ENCODE results near the gene ITPR2. TPM values are rescaled to one million over a fixed set of nuclear protein-coding genes. Genes with fewer than 3 reads are reported as not detected.

ITPR2 gene
- total and polyA plus RNA-seq, 2 of the 13 experiments (the other 11 are each of a cell fraction or from before 2014, with no cell fraction given) = 31.9 to 81.9 TPM

DNA sequence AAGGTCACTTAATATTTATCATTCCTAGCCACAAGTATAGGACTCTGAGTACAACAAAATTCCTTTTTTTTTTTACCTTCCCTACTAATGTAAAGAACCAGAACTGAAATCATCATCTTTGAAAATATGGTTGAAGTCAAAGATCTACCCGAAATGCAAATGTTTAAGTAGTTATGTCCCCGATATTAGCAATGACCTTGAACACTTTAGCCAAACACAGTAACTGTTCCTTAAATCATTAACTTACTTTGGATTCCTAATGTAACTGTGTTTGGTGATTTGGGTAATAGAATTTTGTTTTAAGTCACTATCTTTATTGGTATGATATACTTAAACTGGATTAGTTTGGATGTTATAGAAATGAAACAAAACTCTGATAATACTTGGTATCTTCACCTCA, 14.4 kb downstream of the ITPR2 start:
- peak; percentile 23; the same call in 2 of the 3 replicates for ATAC-seq
- BruUV-seq (replicated peaks) = no TSS peak
- CTCF ChIA-PET (ENCODE audit: low intra/inter-chr PET ratio, low total read pairs) = no interaction called here
- Histone ChIP-seq H3K9ac (ENCODE audit: insufficient read depth, low read depth, low read length) (no peak overlapping the region), H3K4me1 (ENCODE audit: insufficient read depth, low read length) (peaks cover 88% of the 10 kb centered on the region), H3K36me3 (replicated peaks in 1 of 2; ENCODE audit: control insufficient read depth in 1 of 2, insufficient read depth in 2 of 2, low read length in 2 of 2) (peaks cover 5 to 43% of the 10 kb centered on the region in 2 experiments), H3K27ac (ENCODE audit: extremely low read length, insufficient read depth, low read length) (peak overlapping the region; percentile 10), H4K20me1 (ENCODE audit: insufficient read depth, low read length) (peaks cover 44% of the 10 kb centered on the region), H3K4me3 (replicated peaks in 1 of 3; ENCODE audit: insufficient read depth in 1 of 3, low read depth in 2 of 3, low read length in 3 of 3) (peak overlapping the region in 1 of 3 experiments; percentile 41; a peak in 3 of 6 replicates), H3K79me2 (ENCODE audit: insufficient read depth, low read length) (peaks cover 94% of the 10 kb centered on the region), H3K27me3 (ENCODE audit: control insufficient read depth in 1 of 2, insufficient read depth in 2 of 2, low read length in 2 of 2) (no peaks in the 10 kb centered on the region), H3K9me3 (ENCODE audit: low read length) (no peaks in the 10 kb centered on the region), H2AFZ (ENCODE audit: low read length) (no peak overlapping the region), H3K4me2 (ENCODE audit: low read depth, low read length) (peak overlapping the region; percentile 45)
- in situ Hi-C loops (cut with HindIII; ENCODE audit: extremely low pct_ligation_motif_present, low pct_unique_long_range_greater_than_20kb) (no loop called here), intact Hi-C loops (cut with micrococcal nuclease; ENCODE audit: unreplicated experiment) (no loop called here)
- POLR2A ChIA-PET = interaction anchor here (6.2 kb wide), 1 partner anchor 14 kb away, joined by 28 read pairs; the partner anchor contains the start of gene ITPR2
- peak; percentile 39 for DNase-seq (ENCODE audit: low spot score)
- peak; percentile 28 for FAIRE-seq
- WGBS (ENCODE audit: low lambda C conversion rate) = 1% methylated on average over 2 of the region's 2 CpGs
- TF ChIP-seq MAFF (IDR thresholded peaks at IDR 0.05; ENCODE audit: low read depth, low read length) = no peak
- TF ChIP-seq POLR2A (IDR thresholded peaks at IDR 0.05; ENCODE audit: insufficient read depth in 1 of 2, low read depth in 2 of 2, low read length in 2 of 2) = no peak
- TF ChIP-seq, protein P1, sequence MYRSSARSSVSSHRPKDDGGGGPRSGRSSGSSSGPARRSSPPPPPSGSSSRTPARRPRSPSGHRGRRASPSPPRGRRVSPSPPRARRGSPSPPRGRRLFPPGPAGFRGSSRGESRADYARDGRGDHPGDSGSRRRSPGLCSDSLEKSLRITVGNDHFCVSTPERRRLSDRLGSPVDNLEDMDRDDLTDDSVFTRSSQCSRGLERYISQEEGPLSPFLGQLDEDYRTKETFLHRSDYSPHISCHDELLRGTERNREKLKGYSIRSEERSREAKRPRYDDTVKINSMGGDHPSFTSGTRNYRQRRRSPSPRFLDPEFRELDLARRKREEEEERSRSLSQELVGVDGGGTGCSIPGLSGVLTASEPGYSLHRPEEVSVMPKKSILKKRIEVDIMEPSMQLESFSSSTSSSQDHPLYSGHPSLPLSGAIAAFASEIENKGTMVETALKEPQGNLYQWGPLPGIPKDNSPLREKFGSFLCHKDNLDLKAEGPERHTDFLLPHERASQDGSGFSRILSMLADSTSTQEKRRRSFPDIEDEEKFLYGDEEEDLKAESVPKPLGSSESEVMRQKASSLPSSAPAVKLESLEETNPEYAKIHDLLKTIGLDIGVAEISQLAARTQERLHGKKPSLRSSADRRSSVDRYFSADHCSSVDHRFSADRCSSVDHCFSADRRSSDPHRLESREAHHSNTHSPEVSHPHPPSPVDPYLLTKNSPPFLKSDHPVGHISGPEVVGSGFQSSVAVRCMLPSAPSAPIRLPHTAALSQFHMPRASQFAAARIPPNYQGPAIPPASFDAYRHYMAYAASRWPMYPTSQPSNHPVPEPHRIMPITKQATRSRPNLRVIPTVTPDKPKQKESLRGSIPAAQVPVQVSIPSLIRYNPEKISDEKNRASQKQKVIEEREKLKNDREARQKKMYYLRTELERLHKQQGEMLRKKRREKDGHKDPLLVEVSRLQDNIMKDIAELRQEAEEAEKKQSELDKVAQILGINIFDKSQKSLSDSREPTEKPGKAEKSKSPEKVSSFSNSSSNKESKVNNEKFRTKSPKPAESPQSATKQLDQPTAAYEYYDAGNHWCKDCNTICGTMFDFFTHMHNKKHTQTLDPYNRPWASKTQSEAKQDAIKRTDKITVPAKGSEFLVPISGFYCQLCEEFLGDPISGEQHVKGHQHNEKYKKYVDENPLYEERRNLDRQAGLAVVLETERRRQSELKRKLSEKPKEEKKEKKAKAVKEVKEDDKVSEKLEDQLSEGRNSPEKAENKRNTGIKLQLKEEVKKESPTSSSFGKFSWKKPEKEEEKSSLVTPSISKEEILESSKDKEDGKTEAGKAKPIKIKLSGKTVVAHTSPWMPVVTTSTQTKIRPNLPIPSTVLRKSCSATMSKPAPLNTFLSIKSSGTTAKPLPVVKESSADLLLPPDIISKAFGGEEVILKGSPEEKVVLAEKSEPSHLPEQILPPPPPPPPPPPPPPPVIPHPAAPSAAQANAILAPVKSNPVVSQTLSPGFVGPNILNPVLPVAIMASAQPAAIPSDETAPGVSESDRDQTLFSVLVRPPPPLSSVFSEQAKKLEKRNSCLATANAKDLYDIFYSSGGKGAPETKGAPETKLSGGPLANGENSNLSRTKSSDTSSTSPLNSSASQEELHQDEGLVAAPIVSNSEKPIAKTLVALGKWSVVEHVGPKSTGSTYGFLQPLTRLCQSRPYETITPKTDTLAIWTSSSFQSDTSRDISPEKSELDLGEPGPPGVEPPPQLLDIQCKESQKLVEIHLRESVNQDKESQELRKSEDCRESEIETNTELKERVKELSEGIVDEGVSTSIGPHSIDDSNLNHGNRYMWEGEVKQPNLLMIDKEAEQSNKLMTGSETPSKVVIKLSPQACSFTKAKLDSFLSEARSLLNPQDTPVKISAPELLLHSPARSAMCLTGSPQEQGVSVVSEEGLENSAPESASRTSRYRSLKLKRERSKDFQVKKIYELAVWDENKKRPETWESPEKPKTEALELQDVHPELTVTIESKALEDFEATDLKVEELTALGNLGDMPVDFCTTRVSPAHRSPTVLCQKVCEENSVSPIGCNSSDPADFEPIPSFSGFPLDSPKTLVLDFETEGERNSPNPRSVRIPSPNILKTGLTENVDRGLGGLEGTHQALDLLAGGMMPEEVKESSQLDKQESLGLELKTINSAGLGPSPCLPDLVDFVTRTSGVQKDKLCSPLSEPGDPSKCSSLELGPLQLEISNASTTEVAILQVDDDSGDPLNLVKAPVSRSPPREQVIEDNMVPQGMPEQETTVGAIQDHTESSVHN (CRISPR knock-in tag; IDR thresholded peaks at IDR 0.05) = no peak
- peak in 1 of 2 experiments; percentile 50; a peak in 1 of 4 replicates for TF ChIP-seq KLF16 (CRISPR knock-in tag; IDR thresholded peaks at IDR 0.05)
- no peak for TF ChIP-seq CREB1 (IDR thresholded peaks at IDR 0.05)
- 0 out of 2 replicates have a peak, but pooled peaks have one; percentile 38 for TF ChIP-seq CREB1 (CRISPR knock-in tag; IDR thresholded peaks at IDR 0.05)
- 0 out of 2 replicates have a peak, but pooled peaks have one; percentile 9 for TF ChIP-seq BCL6 (CRISPR knock-in tag; IDR thresholded peaks at IDR 0.05)
- TF ChIP-seq SP140L (CRISPR knock-in tag; IDR thresholded peaks at IDR 0.05; ENCODE audit: borderline replicate concordance) = no peak
- no peak for TF ChIP-seq ZNF30 (CRISPR knock-in tag; IDR thresholded peaks at IDR 0.05)
- TF ChIP-seq, protein P2, sequence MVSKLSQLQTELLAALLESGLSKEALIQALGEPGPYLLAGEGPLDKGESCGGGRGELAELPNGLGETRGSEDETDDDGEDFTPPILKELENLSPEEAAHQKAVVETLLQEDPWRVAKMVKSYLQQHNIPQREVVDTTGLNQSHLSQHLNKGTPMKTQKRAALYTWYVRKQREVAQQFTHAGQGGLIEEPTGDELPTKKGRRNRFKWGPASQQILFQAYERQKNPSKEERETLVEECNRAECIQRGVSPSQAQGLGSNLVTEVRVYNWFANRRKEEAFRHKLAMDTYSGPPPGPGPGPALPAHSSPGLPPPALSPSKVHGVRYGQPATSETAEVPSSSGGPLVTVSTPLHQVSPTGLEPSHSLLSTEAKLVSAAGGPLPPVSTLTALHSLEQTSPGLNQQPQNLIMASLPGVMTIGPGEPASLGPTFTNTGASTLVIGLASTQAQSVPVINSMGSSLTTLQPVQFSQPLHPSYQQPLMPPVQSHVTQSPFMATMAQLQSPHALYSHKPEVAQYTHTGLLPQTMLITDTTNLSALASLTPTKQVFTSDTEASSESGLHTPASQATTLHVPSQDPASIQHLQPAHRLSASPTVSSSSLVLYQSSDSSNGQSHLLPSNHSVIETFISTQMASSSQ (IDR thresholded peaks at IDR 0.05; ENCODE audit: low read depth) = peak; percentile 74
- TF ChIP-seq, protein P2 (CRISPR knock-in tag; IDR thresholded peaks at IDR 0.05; ENCODE audit: borderline replicate concordance) = peak; percentile 46; the same call in 1 of the 2 replicates
- no peak for TF ChIP-seq ZNF263 (CRISPR knock-in tag; IDR thresholded peaks at IDR 0.05)
- peak; percentile 52; the same call in 1 of the 2 replicates for TF ChIP-seq MIXL1 (CRISPR knock-in tag; IDR thresholded peaks at IDR 0.05)
